ENCODE data around the gene SIPA1L3.

- TF ChIP-seq RCOR1 (IDR thresholded peaks at IDR 0.05; ENCODE audit: low read depth, low read length) (no peak), MYC (IDR thresholded peaks at IDR 0.05; ENCODE audit: borderline replicate concordance, low read length) (no peak), JUN (IDR thresholded peaks at IDR 0.05) (no peak), CTCF (IDR thresholded peaks at IDR 0.05) (no peak), BCL3 (IDR thresholded peaks at IDR 0.05) (no peak), CHD4 (IDR thresholded peaks at IDR 0.05; ENCODE audit: borderline replicate concordance) (no peak), RAD21 (conservative IDR thresholded peaks at IDR 0.05 in 1 of 2, IDR thresholded peaks at IDR 0.05 in 1 of 2) (no peak)
Measured at GRCh38 chr19:38151242-38151641, 244.2 kb downstream of the SIPA1L3 start.
